Measurements from ENCODE around the gene GFAP.

DNA sequence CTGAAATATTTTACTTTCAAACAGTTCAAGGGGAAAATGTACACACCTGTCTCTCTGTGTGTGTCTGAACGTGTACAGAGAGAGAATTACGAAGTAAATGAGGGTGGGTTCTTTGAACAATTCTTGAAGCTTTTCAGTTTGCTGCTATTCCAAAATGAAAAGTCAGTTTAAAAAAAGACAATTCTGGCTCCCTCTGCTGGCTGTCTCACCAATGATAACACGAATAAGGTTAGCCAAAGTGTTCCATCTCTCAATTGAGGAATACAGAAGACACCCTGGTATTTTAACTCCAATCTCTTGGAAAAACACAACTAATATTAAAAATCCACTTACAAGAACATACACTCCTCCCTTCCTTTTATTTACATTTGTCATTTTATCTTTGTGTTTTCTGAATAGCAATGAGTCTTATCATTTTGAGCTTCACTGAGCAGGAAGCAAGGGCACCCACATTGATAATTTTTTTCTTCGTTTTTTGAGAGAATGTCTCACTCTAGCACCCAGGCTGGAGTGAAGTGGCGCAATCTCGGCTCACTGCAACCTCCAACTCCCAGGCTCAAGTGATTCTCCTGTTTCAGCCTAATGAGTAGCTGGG is 36.6 kb downstream of the GFAP start:
- no peak for TF ChIP-seq ELF4 (IDR thresholded peaks at IDR 0.05)
- TF ChIP-seq L3MBTL2 (conservative IDR thresholded peaks at IDR 0.05) = no peak
- TF ChIP-seq SUZ12 (IDR thresholded peaks at IDR 0.05) = no peak
